Astrocyte (in vitro differentiated cells and primary cell): Measurements from ENCODE around the gene GALNS.

Experiments used
- EZH2 ChIP-seq: IDR thresholded peaks from 2 replicates; pipeline ENCODE4 v1.6.1; 2012; ENCODE audit warnings: mild to moderate bottlenecking, low read length, inconsistent platforms; ENCODE audit not compliant: insufficient read depth
- TF ChIP-seq, protein P1 (sequence below): IDR thresholded peaks from 2 replicates; pipeline ENCODE4 v1.5.1; 2011; ENCODE audit warnings: low read depth, mild to moderate bottlenecking, inconsistent platforms, low read length, moderate library complexity; ENCODE audit not compliant: insufficient read depth

DNA sequence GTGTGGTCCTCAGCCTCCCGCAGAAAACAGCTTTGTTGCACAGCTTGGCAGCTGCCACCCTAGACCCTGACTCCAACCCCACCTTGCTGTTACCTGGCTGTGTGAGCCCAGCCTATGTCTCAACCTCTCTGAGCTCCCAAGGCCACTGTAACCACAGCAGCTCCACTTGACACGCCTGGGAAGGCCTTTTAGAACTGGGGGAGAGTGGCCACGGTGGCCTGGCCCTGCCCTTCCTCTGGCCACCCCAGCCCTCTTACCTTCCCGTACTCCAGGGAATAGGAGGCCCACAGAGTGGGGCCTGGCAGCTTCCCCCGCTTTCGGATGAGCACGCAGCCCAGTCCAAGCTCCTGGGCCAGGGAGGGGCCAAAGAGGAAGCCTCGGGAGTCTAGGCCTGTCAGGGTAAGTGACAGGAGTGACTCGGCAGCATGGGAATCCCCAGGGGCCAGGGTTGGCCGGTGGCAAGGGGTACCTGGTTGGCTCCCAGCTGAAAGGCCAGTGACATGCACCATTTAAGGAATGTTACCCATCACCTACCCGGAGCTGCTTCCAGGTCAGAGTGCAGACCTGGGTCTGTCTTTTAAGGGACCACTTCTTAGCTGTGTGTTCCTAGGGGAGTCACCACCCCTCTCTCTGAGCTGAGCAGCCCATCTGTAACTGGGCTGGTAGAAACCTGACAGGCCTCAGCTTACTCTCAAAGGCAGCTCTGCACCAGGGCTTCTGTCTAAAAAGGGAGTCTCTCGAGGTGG is 46.4 kb downstream of the GALNS start:
- TF ChIP-seq, protein P1, sequence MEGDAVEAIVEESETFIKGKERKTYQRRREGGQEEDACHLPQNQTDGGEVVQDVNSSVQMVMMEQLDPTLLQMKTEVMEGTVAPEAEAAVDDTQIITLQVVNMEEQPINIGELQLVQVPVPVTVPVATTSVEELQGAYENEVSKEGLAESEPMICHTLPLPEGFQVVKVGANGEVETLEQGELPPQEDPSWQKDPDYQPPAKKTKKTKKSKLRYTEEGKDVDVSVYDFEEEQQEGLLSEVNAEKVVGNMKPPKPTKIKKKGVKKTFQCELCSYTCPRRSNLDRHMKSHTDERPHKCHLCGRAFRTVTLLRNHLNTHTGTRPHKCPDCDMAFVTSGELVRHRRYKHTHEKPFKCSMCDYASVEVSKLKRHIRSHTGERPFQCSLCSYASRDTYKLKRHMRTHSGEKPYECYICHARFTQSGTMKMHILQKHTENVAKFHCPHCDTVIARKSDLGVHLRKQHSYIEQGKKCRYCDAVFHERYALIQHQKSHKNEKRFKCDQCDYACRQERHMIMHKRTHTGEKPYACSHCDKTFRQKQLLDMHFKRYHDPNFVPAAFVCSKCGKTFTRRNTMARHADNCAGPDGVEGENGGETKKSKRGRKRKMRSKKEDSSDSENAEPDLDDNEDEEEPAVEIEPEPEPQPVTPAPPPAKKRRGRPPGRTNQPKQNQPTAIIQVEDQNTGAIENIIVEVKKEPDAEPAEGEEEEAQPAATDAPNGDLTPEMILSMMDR, result no peak
- TF ChIP-seq EZH2, result no peak
